Stimulated activated CD4-positive, alpha-beta T cell treated with anti-CD3 and anti-CD28 coated beads, Interleukin-1b, Interleukin-23, amount 100 ng/mL, for 1 hour (primary cell): ENCODE results near the gene DDX52.

ENCODE experiments used
- DNase-seq, 2 donors: peaks; one replicate each; pipeline ENCODE4 v3.0.0-alpha.2; 2020; ENCODE audit warnings: low read depth in 2 of 2

DDX52 gene

DNA sequence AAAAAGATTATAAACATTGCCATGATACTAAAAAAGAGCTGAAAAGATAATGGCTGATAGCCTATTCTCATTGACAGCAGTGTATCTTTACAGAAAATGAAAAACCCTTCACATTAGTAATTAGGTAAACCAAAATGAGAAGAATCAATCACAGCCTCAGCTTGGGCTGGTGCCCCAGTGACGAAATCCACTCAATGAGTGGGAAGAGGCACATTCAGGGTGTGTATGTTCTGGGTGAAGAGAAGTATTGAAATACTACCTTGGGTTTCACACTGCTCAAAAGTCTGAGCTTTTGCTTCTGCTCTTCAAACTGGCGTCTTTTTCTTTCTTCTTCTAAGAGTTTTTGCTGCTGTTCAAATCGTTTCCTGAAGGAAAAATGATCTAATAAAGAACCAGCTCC, 58.2 kb downstream of the DDX52 start:
- no peak for DNase-seq

DNA sequence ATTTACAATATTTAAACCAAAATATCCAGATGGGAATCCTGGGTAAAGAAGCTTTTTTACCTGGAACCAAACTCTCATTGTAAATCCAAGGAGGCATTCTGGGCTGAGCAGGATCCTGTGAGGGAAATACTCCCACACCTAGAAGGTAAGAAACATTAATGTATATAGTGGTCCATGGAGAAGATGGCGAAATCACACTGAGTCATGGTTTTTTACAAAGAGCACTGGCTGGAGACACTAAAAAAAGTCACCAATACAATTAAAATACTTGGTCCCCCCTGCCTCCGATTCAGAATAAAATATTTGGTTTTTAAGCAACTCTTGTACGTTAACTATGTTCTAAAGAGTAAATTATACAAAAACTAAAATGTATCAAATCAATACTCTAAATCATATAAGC, 67.0 kb downstream of the DDX52 start:
- DNase-seq = no peak

DNA sequence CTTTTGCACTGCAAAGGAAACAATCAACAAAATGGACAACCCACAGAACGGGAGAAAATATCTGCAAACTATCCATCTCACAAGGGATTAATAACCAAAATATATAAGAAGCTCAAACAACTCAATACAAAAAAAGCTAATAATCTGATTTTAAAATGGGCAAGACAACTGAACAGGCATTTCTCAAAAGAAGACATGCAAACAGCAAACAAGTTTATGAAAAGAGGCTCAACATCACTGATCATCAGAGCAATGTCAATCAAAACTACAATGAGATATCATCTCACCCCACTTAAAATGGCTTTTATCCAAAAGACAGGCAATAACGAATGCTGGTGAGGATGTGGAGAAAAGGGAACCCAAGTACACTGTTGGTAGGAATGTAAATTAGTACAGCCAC, 68.8 kb downstream of the DDX52 start:
- DNase-seq = no peak

DNA sequence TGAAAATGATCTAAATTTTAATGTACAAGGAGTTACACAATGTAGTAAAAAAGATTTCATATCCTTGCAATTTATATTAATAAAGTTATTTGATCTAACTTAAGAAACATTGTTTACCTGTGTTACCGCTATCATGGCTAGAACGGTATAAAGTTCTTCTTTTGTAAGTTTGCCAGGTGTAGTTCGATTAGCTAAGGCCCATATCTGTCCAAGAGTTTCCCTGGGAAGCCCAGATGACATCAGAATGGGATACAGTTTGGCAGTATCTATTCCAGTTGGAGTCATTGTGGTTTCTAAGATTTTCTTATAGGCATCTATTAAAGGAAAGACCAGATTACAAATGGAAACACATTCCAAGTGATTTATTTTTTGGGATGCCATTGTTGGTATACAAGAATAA, 71.6 kb downstream of the DDX52 start:
- DNase-seq = no peak

DNA sequence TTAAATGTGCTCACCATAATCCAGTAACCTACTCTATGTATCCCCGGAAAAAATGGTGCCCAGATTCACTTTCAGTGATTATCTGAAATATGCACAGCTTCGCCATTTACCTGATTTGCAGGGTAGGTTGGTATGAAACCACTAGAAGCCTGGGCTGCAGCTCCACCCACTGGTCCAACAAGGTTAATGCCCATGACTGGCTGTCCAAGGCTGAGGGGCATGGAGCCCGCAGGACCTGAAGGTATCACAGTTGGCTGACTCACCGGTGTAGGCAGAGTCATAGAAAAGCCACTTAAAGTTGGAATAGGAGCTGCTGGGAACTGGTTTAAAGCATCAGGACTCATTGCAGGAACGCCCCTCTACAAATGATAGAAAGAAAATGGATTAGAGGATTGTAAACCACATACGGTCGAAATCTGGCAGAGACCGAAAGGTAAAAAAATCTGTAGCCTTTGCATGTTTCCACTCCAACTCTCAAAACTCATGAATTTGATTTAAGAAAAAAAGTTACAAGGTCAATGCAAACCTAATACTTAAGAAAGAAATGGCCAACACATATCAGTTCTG, 72.6 kb downstream of the DDX52 start:
- DNase-seq = no peak

DNA sequence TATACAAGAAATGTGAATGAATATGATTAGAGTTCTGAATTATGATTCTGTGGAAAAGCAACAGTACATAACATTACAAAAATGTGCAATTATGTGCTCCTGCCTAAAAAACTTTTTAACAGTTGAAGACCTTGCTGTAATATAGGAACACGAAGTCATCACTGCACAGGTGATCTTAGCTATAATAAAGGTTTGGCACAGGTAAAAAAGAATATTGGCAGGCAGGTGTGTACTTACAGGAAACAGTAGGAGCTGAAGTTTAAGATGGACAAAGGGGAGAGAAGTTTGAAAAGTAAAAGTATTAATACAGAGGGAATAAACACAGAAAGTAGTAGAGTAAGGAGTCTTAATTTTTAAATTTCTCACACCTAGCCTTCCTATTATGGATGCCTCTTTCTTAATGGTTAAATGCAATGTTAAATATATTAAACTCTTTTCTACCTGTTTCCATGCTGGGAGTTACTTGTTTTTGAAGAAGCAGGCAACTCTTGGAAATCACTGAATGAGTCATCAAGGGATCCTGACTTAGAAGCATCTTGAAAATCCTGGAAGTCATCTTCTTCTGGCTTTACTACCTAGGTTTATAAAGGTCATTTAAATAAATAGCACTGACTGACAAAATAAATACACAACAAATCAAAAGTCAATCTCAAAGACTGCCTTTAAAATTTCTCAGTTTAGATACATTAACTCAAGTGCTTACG, 74.7 kb downstream of the DDX52 start:
- DNase-seq = no peak

DNA sequence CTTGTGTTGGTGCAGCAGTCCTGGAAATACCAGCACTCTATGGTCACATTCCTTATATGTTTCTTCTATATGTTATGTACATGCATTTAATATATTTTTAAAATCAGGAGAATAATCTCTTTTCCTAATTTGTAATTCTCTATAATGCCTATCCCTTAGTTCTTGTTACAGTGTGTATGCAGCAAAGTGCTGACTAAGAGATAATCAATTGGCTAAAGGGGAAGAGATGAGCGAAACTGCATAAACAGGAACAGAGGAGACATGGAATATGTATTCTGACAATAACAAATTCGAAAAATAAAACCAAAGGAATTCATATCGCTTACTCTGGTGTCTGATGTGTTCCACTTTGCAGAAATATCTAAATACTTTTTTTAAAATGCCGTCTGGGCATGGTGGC, 75.7 kb downstream of the DDX52 start:
- DNase-seq = no peak

DNA sequence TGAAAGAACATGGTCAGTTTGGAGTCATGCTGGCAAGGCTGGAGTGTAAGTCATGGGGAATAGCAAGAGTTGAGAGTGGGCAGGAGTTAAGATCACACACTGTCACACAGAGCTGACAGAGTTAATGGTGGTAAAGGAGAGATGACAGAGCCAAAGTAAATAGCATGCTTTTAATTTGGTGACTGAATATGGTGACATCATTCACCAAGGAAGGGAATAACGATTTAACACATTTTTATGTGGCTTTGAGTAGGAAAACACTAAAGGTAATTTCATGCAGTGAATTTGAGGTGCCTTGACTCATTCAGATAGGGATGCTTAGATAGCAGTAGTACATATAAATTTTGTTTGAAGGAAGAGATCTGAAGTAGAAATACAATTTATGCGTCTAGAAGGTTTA, 76.1 kb downstream of the DDX52 start:
- DNase-seq = no peak

DNA sequence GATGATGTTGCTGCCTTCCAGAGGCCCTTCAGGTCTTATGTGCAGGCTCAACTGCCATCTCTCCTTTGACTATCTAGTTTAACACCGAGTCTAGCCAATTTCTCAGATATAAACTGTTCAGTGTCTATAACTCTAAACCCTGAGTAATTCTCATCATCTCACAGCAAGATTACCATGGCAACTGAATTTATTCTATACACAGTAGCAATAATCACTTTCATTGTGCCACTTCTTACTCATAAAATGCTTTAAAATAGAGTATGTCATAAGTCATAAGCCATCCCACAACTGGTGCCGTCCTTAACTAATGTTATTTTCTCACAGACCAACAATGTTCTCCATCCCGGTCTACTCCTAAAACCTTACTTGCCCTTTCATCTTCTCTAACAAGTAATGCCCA, 79.0 kb downstream of the DDX52 start:
- DNase-seq = no peak

DNA sequence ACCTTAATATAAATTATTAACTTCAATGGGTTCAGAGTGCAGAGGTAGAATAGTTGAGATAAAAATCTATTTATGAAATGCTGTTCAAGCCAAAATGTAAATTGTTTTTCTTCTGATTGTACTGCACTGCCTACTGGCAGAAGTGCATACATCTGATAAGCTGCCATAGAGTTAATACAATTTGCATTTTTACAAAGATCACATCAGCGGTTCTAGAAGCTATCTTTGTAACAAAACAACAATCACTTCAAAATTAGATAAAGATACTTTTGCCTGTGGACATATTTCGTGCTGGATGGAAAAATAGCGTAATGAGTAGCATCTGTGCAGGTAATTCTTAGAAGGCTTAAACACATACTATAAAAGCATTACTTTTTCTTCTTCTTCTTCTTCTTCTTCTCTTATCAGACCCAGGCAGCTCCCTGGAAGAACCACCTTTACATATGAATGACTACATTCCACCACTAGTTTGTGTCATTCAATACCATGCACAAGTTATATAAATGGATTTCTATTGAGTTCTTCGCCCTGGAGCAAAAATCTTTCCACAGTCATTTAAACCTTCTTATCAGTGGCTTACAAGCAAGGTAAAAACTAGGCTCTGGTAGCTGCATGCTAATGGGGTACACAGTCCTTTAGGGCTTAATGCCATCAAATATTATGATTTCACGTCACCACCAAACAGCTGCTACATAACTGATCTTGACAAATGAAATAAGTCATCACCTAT, 81.1 kb downstream of the DDX52 start:
- no peak for DNase-seq
